Omental fat pad (tissue), 4 donors: ENCODE results near the gene AGO1. TPM values are rescaled to one million over a fixed set of nuclear protein-coding genes. Genes with fewer than 3 reads are reported as not detected.
A peak's percentile ranks its signal among the peaks of the same experiment; 100 is the strongest.

Source experiments
- ATAC-seq: fragments of 150-250 bp; one replicate; pipeline ENCODE4 v1.9.1; 2016; ENCODE audit warnings: mild to moderate bottlenecking, moderate library complexity; ENCODE audit not compliant: low FRiP score
- DNase-seq: peaks from one replicate; pipeline ENCODE4 v3.0.0-alpha.2; 2019; ENCODE audit warnings: low spot score
- total RNA-seq, 4 donors: library from RNA; depleted of rRNA; stranded (reverse); fragments of >200 nt; gene quantifications; one replicate each; pipeline ENCODE4 v1.1.0, GENCODE V29; 2016
- TF ChIP-seq, protein P1 (sequence below), 3 donors: fragments of 450-650 bp; IDR thresholded peaks; one replicate each; pipeline ENCODE4 v1.5.1; 2016 to 2017; ENCODE audit warnings: antibody characterized with exemption in 3 of 3, mild to moderate bottlenecking in 3 of 3, moderate library complexity in 2 of 3

AGO1 gene
- total RNA-seq, 4 donors from 2014 or later: 20.5 to 25.1 (median 22.7) TPM

DNA sequence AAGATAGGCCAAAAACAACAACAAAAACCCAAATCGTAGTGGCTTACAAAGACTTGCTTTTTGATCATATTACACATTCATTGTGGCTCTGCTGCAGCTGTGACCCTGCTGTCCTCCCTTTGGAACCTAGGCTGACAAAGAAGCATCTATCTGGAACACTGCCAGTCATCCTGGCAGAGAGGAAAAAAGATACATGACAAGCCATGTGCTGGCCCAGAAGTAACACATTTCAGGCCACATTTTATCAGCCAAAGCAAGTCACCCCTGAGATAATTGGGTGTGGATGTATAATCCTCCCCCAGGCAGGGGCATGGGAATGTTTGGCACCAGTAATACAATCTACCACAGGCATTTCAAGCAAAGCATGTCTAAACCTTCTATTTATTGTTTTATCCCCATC is 37.2 kb upstream of the AGO1 start:
- DNase-seq (no peak), ATAC-seq (no peak)
- TF ChIP-seq, protein P1, sequence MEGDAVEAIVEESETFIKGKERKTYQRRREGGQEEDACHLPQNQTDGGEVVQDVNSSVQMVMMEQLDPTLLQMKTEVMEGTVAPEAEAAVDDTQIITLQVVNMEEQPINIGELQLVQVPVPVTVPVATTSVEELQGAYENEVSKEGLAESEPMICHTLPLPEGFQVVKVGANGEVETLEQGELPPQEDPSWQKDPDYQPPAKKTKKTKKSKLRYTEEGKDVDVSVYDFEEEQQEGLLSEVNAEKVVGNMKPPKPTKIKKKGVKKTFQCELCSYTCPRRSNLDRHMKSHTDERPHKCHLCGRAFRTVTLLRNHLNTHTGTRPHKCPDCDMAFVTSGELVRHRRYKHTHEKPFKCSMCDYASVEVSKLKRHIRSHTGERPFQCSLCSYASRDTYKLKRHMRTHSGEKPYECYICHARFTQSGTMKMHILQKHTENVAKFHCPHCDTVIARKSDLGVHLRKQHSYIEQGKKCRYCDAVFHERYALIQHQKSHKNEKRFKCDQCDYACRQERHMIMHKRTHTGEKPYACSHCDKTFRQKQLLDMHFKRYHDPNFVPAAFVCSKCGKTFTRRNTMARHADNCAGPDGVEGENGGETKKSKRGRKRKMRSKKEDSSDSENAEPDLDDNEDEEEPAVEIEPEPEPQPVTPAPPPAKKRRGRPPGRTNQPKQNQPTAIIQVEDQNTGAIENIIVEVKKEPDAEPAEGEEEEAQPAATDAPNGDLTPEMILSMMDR (IDR thresholded peaks at IDR 0.05): no peak

DNA sequence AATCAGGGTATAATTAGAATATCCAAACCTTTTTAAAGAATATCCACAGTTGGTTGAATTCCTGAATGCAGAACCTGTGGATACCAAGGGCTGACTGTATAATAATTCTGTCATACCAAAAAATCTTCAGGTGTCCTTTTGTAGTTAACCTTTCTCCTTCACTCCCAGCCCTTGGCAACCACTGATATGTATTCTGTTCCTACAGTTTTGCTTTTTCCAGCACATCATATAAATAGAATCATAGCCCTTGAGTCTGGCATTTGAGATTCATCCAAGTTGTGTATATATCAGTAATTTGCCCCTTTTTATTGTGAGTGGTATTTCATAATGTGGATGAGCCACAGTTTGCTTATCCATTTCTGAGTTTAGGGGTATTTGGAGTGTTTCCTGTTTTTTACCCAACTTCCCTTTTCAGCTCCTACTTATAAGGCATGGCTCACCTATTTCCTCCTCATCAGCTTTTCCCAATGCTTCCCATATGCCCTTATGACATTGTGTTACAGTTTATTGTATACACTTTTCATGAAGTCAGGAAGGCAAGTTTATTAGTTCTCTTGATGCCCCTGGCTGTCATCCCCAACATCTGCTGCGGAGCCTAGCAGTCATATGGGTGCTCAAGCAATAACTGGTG is 35.0 kb upstream of the AGO1 start:
- TF ChIP-seq, protein P1 (IDR thresholded peaks at IDR 0.05): no peak
- DNase-seq (no peak), ATAC-seq (no peak)

DNA sequence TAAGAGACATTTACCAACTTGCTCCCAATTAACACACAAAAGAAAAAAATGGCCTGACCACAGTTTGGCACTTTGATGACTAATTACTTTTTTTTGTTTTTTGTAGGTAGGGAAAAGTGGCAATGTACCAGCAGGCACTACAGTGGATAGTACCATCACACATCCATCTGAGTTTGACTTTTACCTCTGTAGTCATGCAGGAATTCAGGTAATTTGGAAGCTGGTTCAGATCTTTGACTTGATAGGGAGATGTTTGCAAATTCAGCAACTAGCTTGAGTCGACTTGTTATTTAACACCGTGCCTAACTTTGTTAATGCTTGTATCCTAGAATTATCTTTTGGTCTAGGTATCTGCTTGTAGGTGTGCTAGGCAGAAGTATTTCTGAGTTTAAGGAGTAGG is 33.0 kb upstream of the AGO1 start:
- TF ChIP-seq, protein P1 (IDR thresholded peaks at IDR 0.05): no peak
- no peak for DNase-seq
- no peak for ATAC-seq

DNA sequence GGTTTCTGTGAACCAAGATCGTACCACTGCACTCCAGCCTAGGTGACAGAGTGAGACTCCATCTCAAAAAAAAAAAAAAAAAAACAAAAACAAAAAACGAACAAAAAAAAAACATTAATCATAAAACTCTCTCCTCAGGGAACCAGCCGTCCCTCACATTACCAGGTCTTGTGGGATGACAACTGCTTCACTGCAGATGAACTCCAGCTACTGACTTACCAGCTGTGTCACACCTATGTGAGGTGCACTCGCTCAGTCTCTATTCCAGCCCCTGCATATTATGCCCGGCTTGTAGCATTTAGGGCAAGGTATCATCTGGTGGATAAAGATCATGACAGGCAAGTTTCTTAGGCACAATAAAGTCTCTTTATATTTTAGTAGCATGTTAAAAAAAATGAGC is 32.3 kb upstream of the AGO1 start:
- DNase-seq (no peak), ATAC-seq (no peak)
- TF ChIP-seq, protein P1 (IDR thresholded peaks at IDR 0.05): no peak

DNA sequence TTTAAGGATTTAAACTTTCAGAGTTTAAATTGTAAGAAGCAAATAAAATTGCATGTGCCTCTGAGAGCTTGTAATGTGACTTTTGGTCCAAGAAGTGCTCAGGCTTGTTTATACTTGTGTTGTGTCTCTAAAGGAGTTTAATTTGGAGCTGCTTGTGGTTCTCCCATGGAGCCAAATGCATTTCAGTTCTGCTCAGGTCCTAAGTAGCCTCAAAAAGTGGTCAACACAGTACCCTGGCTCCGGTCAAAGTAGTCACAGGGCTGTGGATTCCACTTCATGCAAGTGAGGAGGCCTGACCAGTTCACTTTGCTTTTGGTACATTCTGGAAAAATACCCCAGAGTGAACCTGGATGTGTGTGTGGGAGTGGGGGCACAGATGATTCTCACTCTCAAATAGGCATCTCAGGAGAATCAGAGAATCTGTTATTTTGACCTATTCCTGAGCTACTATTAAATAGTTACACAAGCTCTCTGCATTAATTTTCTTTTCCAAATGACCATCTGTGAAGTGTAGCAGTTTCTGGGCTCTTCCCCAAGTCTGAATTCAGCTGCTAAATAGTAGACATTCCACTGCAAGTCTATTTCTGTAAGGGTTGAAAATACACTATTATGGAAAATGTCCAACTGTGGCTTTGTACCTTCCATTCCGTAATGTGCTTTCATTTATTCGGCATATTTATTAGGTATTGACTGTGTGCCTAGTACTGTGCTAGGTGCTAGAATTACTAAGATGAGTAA is 31.7 kb upstream of the AGO1 start:
- no peak for DNase-seq
- TF ChIP-seq, protein P1 (IDR thresholded peaks at IDR 0.05): no peak
- ATAC-seq: peak; percentile 55

DNA sequence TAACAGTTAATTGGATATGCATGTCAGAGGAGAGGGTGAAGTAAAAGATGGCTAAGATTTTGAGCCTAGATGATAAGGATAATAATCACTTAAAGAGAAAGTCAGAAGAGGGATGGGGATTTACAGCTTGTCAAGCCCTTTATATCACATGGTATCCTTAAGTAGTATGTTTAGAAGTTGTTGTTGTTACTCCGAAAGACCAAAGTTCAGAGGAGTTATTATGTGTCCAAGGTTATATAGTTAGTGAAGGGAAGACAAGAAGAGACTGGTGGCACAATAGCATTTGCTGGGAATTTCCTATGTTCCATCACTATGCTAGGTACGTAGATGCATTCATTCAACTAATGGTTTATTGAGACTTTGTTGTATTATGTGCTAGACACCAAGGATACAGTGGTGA is 30.8 kb upstream of the AGO1 start:
- TF ChIP-seq, protein P1 (IDR thresholded peaks at IDR 0.05): no peak
- ATAC-seq: no peak
- no peak for DNase-seq
